Smooth muscle cell (in vitro differentiated cells): ENCODE results near the gene B3GNT3. TPM values are rescaled to one million over a fixed set of nuclear protein-coding genes. Genes with fewer than 3 reads are reported as not detected.

Experiments used
- DNase-seq: peaks from one replicate; lab custom pipeline; 2025; ENCODE audit not compliant: unreplicated experiment; lab: John Stamatoyannopoulos, UW
- H2AFZ ChIP-seq: fragments of 200-600 bp; sonication (generic); 2 replicates; pipeline ENCODE4 v1.6.0; 2016; ENCODE audit warnings: antibody characterized with exemption, low read depth, mild to moderate bottlenecking
- H3F3A ChIP-seq: fragments of 200-600 bp; sonication (generic); 2 replicates; pipeline ENCODE4 v1.6.0; 2017; ENCODE audit warnings: antibody characterized with exemption, low read depth
- H3K27ac ChIP-seq: fragments of 200-600 bp; sonication (generic); 2 replicates; pipeline ENCODE4 v1.5.1; 2016; ENCODE audit warnings: low read depth, mild to moderate bottlenecking
- H3K27me3 ChIP-seq: fragments of 200-600 bp; sonication (generic); 2 replicates; pipeline ENCODE4 v1.6.1; 2016; ENCODE audit warnings: low read depth, mild to moderate bottlenecking
- H3K36me3 ChIP-seq: fragments of 200-600 bp; sonication (generic); 2 replicates; pipeline ENCODE4 v1.5.1; 2016; ENCODE audit warnings: low read depth
- H3K4me1 ChIP-seq: fragments of 200-600 bp; sonication (generic); 2 replicates; pipeline ENCODE4 v1.5.1; 2016; ENCODE audit warnings: low read depth
- H3K4me2 ChIP-seq: fragments of 200-600 bp; sonication (generic); 2 replicates; pipeline ENCODE4 v1.6.0; 2016; ENCODE audit warnings: mild to moderate bottlenecking
- H3K4me3 ChIP-seq: fragments of 200-600 bp; sonication (generic); 2 replicates; pipeline ENCODE4 v1.5.1; 2016; ENCODE audit warnings: mild to moderate bottlenecking
- H3K79me2 ChIP-seq: fragments of 200-600 bp; sonication (generic); 2 replicates; pipeline ENCODE4 v1.6.0; 2016; ENCODE audit warnings: low read depth, mild to moderate bottlenecking
- H3K9ac ChIP-seq: fragments of 200-600 bp; sonication (generic); 2 replicates; pipeline ENCODE4 v1.6.0; 2016; ENCODE audit warnings: low read depth
- H3K9me3 ChIP-seq: fragments of 200-600 bp; sonication (generic); replicated peaks from 2 replicates; pipeline ENCODE4 v1.5.1; 2016; ENCODE audit warnings: low read depth
- H4K20me1 ChIP-seq: fragments of 200-600 bp; sonication (generic); 2 replicates; pipeline ENCODE4 v1.6.0; 2016; ENCODE audit warnings: low read depth
- WGBS: methylation state at CpG from one replicate; pipeline ENCODE4 v1.1.7; 2016; ENCODE audit warnings: low lambda C conversion rate; 5-methylcytosine and 5-hydroxymethylcytosine counted together
- polyA plus RNA-seq: library from polyadenylated mRNA; unstranded; fragments of >200 nt; fragmentation: Nextera tagmentation; extraction: Ambion mirVana; gene quantifications from 2 replicates; pipeline ENCODE4 v1.2.1, GENCODE V29; 2016
- total RNA-seq: library from RNA; depleted of rRNA; stranded (reverse); fragments of >200 nt; gene quantifications from 2 replicates; pipeline ENCODE4 v1.2.3, GENCODE V29; 2014
- TF ChIP-seq, protein P1 (sequence below): fragments of 200-600 bp; sonication (generic); IDR thresholded peaks from 2 replicates; pipeline ENCODE4 v1.5.1; 2017; ENCODE audit warnings: borderline replicate concordance, mild to moderate bottlenecking, antibody characterized with exemption; ENCODE audit not compliant: insufficient read depth, poor library complexity, severe bottlenecking

Gene B3GNT3
- total and polyA plus RNA-seq, 2 experiments from 2014 or later, result 2.8 TPM; not detected in 1

DNA sequence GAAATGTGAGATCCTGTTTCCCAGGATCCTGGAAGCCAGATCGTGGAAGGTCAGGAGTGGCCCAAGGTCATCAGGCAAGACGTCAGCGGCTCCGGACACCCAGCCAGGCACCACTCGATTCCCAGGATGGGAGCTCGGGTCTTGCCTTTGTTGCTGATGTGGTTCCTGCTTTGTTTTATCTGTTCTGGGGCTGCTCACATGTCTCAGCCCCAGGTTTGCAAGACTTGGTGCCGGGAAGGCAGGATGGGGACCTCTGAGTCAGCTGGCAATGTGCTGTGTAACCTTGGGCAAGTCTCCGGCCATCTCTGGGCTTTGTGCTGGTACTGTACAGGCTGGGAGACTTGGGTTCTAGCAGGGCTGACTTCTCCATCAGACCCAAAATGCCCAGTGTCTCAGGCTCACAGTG is 45.0 kb upstream of the B3GNT3 start:
- peaks cover 3% of the 10 kb centered on the region for H3K4me1 ChIP-seq
- no peak overlapping the region for H3K27ac ChIP-seq
- no peaks in the 10 kb centered on the region for H3K79me2 ChIP-seq
- H3F3A ChIP-seq, result no peaks in the 10 kb centered on the region
- TF ChIP-seq, protein P1, sequence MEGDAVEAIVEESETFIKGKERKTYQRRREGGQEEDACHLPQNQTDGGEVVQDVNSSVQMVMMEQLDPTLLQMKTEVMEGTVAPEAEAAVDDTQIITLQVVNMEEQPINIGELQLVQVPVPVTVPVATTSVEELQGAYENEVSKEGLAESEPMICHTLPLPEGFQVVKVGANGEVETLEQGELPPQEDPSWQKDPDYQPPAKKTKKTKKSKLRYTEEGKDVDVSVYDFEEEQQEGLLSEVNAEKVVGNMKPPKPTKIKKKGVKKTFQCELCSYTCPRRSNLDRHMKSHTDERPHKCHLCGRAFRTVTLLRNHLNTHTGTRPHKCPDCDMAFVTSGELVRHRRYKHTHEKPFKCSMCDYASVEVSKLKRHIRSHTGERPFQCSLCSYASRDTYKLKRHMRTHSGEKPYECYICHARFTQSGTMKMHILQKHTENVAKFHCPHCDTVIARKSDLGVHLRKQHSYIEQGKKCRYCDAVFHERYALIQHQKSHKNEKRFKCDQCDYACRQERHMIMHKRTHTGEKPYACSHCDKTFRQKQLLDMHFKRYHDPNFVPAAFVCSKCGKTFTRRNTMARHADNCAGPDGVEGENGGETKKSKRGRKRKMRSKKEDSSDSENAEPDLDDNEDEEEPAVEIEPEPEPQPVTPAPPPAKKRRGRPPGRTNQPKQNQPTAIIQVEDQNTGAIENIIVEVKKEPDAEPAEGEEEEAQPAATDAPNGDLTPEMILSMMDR, result no peak
- H3K9ac ChIP-seq, result no peak overlapping the region
- no peaks in the 10 kb centered on the region for H3K27me3 ChIP-seq
- no peak overlapping the region for H2AFZ ChIP-seq
- no peaks in the 10 kb centered on the region for H3K9me3 ChIP-seq
- no peaks in the 10 kb centered on the region for H3K36me3 ChIP-seq
- no peak overlapping the region for H3K4me3 ChIP-seq
- H4K20me1 ChIP-seq, result no peaks in the 10 kb centered on the region
- no peak for DNase-seq
- WGBS, result 67% methylated on average over 8 of the region's 8 CpGs
- no peak overlapping the region for H3K4me2 ChIP-seq

DNA sequence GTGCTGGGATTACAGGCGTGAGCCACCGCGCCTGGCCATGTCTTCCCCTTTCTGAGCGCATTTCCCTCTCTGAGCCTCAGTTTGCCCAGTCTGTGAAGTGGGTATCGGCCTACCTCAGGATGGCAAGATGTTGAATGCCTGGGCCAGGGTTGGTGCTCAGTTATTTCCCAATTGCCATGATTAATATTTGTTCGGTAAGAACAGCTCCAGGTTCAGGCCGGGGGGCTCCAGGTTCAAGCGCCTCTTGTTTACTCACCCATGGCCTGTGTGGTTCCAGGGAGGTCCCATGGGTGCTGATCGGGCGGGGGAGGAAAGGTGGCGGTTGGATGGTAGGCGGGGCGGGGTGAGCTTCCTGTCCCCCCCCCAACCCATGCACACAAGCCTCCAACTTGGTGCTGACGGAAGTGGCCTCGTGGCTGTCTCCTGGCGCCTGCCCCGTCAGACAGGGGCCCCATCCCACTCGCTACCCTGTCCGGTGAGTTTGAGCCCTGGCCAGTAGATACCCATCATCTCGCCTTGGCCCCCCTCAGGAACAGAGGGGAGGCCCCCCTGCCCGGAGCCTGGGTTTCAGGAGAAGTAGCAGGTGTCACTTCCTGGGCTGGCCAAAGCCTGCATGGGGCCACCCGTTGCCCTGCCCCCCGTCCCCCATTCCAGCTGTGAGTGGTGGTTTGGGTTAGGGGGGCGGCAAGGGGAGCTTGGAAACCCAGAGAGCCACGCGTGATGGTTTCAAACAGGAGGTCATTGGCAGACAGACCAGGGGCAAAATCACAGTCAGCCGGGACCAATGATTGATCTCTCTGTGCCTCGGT is 43.6 kb upstream of the B3GNT3 start, which contains the start of gene FCHO1:
FCHO1 (plus strand) TSS at position 375 of the 809 bp plus-strand sequence. CDS start 3,688 bp downstream, outside the sequence.
- Histone ChIP-seq H3K4me3 (no peak within 1 kb of the TSS), H3K36me3 (no peaks in the 10 kb centered on the region), H2AFZ (no peak within 1 kb of the TSS)

DNA sequence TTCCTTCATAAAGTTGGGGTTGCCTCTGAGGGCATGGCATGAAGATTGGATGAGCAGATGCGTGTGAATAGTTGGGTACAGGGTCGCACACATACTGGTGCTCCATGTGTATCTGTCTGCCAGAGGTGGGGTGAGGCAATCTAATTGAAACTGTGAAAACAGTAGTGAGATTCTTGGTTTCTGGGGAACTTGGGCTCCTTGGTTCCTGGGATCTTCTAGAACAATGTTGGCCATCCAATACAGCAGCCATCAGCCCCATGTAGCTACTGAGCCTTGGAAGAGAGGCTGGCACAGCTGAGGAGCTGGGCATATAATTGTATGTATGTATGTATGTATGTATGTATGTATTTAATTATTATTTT is 43.0 kb upstream of the B3GNT3 start:
- no peak overlapping the region for H3K4me2 ChIP-seq
- H3K9me3 ChIP-seq, result no peaks in the 10 kb centered on the region
- H2AFZ ChIP-seq, result no peak overlapping the region
- H3K79me2 ChIP-seq, result no peaks in the 10 kb centered on the region
- no peak overlapping the region for H3K4me3 ChIP-seq
- H4K20me1 ChIP-seq, result no peaks in the 10 kb centered on the region
- no peak overlapping the region for H3K27ac ChIP-seq
- DNase-seq, result no peak
- peaks cover 11% of the 10 kb centered on the region for H3K4me1 ChIP-seq
- no peaks in the 10 kb centered on the region for H3F3A ChIP-seq
- TF ChIP-seq, protein P1, result no peak
- no peak overlapping the region for H3K9ac ChIP-seq
- WGBS, result 87% methylated on average over 2 of the region's 2 CpGs
- no peaks in the 10 kb centered on the region for H3K27me3 ChIP-seq
- no peaks in the 10 kb centered on the region for H3K36me3 ChIP-seq

More for the DNA sequence above, 43.6 kb upstream of the B3GNT3 start, which contains the start of gene FCHO1:
- DNase-seq, result no peak
- no peak within 1 kb of the TSS for H3K4me2 ChIP-seq
- H3K27ac ChIP-seq, result no peak within 1 kb of the TSS
- 85% methylated on average over 28 of the region's 28 CpGs for WGBS
- H3K9me3 ChIP-seq, result no peaks in the 10 kb centered on the region
- TF ChIP-seq, protein P1, result no peak
- no peaks in the 10 kb centered on the region for H3F3A ChIP-seq
- no peaks in the 10 kb centered on the region for H3K79me2 ChIP-seq
- H3K27me3 ChIP-seq, result no peaks in the 10 kb centered on the region
- peaks cover 11% of the 10 kb centered on the region for H3K4me1 ChIP-seq
- H4K20me1 ChIP-seq, result no peaks in the 10 kb centered on the region
- no peak within 1 kb of the TSS for H3K9ac ChIP-seq
